Measurements from ENCODE around the gene VDAC1. TPM values are rescaled to one million over a fixed set of nuclear protein-coding genes. Genes with fewer than 3 reads are reported as not detected.

Gene VDAC1
- total RNA-seq, 1 experiment from 2014 or later: 395 TPM

- Histone ChIP-seq H3K27ac (ENCODE audit: low read length) (peak overlapping the region; percentile 67), H3K4me3 (ENCODE audit: low read depth in 2 of 2, low read length in 2 of 2) (no peak overlapping the region), H3K36me3 (ENCODE audit: control insufficient read depth, insufficient read depth, low read length) (peaks cover 15% of the 10 kb centered on the region), H3K27me3 (ENCODE audit: control insufficient read depth, insufficient read depth, low read length) (no peaks in the 10 kb centered on the region), H3K9me3 (ENCODE audit: control insufficient read depth, insufficient read depth, low read depth, low read length) (no peaks in the 10 kb centered on the region), H3K4me1 (ENCODE audit: control insufficient read depth, insufficient read depth, low read length) (peaks cover 68% of the 10 kb centered on the region)
- ATAC-seq (no peak), DNase-seq (ENCODE audit: low read depth, low spot score) (no peak)
- POLR2A ChIA-PET: interaction anchor here (1.3 kb wide), 1 partner anchor 9 kb away, joined by 4 read pairs; no protein-coding TSS in a partner anchor
- TF ChIP-seq, protein P1, sequence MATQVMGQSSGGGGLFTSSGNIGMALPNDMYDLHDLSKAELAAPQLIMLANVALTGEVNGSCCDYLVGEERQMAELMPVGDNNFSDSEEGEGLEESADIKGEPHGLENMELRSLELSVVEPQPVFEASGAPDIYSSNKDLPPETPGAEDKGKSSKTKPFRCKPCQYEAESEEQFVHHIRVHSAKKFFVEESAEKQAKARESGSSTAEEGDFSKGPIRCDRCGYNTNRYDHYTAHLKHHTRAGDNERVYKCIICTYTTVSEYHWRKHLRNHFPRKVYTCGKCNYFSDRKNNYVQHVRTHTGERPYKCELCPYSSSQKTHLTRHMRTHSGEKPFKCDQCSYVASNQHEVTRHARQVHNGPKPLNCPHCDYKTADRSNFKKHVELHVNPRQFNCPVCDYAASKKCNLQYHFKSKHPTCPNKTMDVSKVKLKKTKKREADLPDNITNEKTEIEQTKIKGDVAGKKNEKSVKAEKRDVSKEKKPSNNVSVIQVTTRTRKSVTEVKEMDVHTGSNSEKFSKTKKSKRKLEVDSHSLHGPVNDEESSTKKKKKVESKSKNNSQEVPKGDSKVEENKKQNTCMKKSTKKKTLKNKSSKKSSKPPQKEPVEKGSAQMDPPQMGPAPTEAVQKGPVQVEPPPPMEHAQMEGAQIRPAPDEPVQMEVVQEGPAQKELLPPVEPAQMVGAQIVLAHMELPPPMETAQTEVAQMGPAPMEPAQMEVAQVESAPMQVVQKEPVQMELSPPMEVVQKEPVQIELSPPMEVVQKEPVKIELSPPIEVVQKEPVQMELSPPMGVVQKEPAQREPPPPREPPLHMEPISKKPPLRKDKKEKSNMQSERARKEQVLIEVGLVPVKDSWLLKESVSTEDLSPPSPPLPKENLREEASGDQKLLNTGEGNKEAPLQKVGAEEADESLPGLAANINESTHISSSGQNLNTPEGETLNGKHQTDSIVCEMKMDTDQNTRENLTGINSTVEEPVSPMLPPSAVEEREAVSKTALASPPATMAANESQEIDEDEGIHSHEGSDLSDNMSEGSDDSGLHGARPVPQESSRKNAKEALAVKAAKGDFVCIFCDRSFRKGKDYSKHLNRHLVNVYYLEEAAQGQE (IDR thresholded peaks at IDR 0.05; ENCODE audit: insufficient read depth in 1 of 2, low read depth in 2 of 2, low read length in 1 of 2): no peak
- no peak for TF ChIP-seq SIN3A (IDR thresholded peaks at IDR 0.05; ENCODE audit: borderline replicate concordance, insufficient read depth, low read depth, low read length)
- TF ChIP-seq, protein P2, sequence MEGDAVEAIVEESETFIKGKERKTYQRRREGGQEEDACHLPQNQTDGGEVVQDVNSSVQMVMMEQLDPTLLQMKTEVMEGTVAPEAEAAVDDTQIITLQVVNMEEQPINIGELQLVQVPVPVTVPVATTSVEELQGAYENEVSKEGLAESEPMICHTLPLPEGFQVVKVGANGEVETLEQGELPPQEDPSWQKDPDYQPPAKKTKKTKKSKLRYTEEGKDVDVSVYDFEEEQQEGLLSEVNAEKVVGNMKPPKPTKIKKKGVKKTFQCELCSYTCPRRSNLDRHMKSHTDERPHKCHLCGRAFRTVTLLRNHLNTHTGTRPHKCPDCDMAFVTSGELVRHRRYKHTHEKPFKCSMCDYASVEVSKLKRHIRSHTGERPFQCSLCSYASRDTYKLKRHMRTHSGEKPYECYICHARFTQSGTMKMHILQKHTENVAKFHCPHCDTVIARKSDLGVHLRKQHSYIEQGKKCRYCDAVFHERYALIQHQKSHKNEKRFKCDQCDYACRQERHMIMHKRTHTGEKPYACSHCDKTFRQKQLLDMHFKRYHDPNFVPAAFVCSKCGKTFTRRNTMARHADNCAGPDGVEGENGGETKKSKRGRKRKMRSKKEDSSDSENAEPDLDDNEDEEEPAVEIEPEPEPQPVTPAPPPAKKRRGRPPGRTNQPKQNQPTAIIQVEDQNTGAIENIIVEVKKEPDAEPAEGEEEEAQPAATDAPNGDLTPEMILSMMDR (IDR thresholded peaks at IDR 0.05): no peak
- TF ChIP-seq POLR2AphosphoS5 (IDR thresholded peaks at IDR 0.05; ENCODE audit: low read depth, low read length): no peak
- no peak for TF ChIP-seq TCF7L2 (IDR thresholded peaks at IDR 0.05; ENCODE audit: low read depth, low read length)
- intact Hi-C loops (cut with micrococcal nuclease; ENCODE audit: unreplicated experiment): no loop called here
- BruUV-seq (replicated peaks): no TSS peak
- CTCF ChIA-PET: no interaction called here
- in situ Hi-C loops (cut with HindIII; ENCODE audit: low pct_unique_long_range_greater_than_20kb, low sequenced_read_pairs): no loop called here
These were observed 10.3 kb downstream of the VDAC1 start for GRCh38 chr5:133994297-133994989.

- CTCF ChIA-PET: interaction anchor here (0.5 kb wide), 1 partner anchor 15 kb away, joined by 5 read pairs; no protein-coding TSS in a partner anchor
- Histone ChIP-seq H3K36me3 (ENCODE audit: control insufficient read depth, insufficient read depth, low read length) (peaks cover 15% of the 10 kb centered on the region), H3K27me3 (ENCODE audit: control insufficient read depth, insufficient read depth, low read length) (no peaks in the 10 kb centered on the region), H3K4me3 (ENCODE audit: low read depth in 2 of 2, low read length in 2 of 2) (no peak overlapping the region), H3K4me1 (ENCODE audit: control insufficient read depth, insufficient read depth, low read length) (peaks cover 58% of the 10 kb centered on the region), H3K27ac (ENCODE audit: low read length) (no peak overlapping the region; the same call in 1 of the 2 replicates), H3K9me3 (ENCODE audit: control insufficient read depth, insufficient read depth, low read depth, low read length) (no peaks in the 10 kb centered on the region)
- in situ Hi-C loops (cut with HindIII; ENCODE audit: low pct_unique_long_range_greater_than_20kb, low sequenced_read_pairs) (no loop called here), intact Hi-C loops (cut with micrococcal nuclease; ENCODE audit: unreplicated experiment) (no loop called here)
- DNase-seq (ENCODE audit: low read depth, low spot score) (no peak), ATAC-seq (no peak)
- POLR2A ChIA-PET: no interaction called here
- no TSS peak for BruUV-seq (replicated peaks)
- TF ChIP-seq TCF7L2 (IDR thresholded peaks at IDR 0.05; ENCODE audit: low read depth, low read length) (no peak), POLR2AphosphoS5 (IDR thresholded peaks at IDR 0.05; ENCODE audit: low read depth, low read length) (no peak), SIN3A (IDR thresholded peaks at IDR 0.05; ENCODE audit: borderline replicate concordance, insufficient read depth, low read depth, low read length) (no peak)
- TF ChIP-seq, protein P2 (IDR thresholded peaks at IDR 0.05): no peak
- TF ChIP-seq, protein P1 (IDR thresholded peaks at IDR 0.05; ENCODE audit: insufficient read depth in 1 of 2, low read depth in 2 of 2, low read length in 1 of 2): no peak
These were observed 11.4 kb downstream of the VDAC1 start for GRCh38 chr5:133993185-133993936.
